VCaP (cell line): ENCODE data around the gene NUP188.
A peak's percentile ranks its signal among the peaks of the same experiment; 100 is the strongest.

Source experiments
- H3K27ac ChIP-seq: fragments of 450-650 bp; 2 replicates; pipeline ENCODE4 v1.5.1; 2017
- TF ChIP-seq, protein P1 (sequence below): fragments of 450-650 bp; conservative IDR thresholded peaks from 2 replicates; pipeline ENCODE4 v1.5.1; 2017; ENCODE audit warnings: mild to moderate bottlenecking, moderate library complexity

NUP188 gene

DNA sequence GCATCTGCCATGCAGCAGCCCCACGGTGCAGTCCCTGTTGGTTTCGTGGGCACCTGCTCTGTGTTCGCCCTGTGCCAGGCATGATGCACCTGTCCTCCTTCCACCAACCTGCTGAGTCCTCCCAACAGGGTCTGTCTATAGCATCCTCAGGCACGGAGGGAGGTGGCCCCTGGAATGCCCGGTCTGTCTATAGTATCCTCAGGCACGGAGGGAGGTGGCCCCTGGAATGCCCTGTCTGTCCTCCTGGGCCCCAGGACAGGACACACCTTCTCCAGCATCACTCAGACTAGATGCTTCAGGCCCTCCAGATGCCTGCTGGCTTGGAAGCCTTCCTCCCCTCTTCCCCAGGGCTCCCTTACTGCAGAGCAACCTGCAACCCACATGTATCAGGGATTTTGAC is 36.6 kb upstream of the NUP188 start:
- H3K27ac ChIP-seq, result no peak overlapping the region; the same call in 1 of the 2 replicates

DNA sequence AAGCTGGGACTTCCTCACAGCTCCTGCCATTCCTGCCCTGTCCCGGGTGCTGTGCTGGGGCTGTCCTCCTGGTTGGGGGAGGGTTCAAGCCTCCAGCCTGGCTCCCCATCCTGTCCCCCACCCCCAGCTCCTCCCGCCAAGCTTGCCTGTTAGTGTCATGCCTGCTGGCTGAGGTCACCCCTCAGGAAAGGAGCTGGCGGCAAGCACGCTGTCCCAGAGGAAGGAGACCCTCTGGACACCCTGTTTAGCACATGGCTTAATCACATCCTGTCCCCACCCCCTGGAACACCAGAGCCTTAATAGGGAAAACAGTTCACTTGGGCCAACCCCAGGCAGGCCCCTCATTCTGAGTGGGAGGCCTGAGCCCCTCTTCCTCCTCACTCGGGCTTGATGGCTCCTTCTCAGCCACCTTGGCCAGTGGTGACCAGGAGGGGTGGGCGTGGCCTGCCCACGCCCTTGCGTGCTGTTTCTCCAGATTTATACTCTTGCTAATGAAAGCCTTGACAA is 35.9 kb upstream of the NUP188 start:
- TF ChIP-seq, protein P1, sequence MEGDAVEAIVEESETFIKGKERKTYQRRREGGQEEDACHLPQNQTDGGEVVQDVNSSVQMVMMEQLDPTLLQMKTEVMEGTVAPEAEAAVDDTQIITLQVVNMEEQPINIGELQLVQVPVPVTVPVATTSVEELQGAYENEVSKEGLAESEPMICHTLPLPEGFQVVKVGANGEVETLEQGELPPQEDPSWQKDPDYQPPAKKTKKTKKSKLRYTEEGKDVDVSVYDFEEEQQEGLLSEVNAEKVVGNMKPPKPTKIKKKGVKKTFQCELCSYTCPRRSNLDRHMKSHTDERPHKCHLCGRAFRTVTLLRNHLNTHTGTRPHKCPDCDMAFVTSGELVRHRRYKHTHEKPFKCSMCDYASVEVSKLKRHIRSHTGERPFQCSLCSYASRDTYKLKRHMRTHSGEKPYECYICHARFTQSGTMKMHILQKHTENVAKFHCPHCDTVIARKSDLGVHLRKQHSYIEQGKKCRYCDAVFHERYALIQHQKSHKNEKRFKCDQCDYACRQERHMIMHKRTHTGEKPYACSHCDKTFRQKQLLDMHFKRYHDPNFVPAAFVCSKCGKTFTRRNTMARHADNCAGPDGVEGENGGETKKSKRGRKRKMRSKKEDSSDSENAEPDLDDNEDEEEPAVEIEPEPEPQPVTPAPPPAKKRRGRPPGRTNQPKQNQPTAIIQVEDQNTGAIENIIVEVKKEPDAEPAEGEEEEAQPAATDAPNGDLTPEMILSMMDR, result no peak
- H3K27ac ChIP-seq, result no peak overlapping the region

More for the DNA sequence above, 36.6 kb upstream of the NUP188 start:
- TF ChIP-seq, protein P1, result no peak

DNA sequence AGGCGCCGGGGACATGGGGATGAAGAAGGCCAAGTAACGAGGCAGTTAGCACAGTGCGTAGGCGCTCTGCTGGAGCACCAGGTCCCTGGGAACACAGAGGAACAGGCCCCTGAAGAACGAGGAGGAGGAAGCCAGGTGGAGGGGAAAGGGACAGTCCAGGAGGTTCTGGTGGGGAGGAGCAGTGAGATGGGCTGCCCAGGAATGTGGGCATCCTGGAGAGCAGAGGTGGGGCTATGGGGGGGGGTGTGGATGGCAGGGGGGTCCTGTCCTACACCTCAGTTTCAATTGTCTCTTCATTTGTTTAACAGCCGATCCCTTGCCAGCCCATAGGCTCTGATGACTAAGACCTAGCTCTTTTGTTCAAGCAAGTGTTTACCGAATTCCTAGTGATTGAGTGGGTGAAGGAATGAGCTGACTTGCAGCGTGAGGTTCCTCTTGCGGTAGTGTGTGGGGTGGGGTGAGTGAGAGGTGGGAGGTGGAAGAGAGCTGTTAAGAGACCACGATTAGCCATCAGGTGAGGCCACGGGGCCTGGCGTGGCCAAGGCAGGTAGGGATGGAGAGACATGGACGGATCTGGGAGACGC is 35.1 kb upstream of the NUP188 start:
- H3K27ac ChIP-seq, result peak overlapping the region; percentile 96; the same call in 1 of the 2 replicates
- TF ChIP-seq, protein P1, result no peak

DNA sequence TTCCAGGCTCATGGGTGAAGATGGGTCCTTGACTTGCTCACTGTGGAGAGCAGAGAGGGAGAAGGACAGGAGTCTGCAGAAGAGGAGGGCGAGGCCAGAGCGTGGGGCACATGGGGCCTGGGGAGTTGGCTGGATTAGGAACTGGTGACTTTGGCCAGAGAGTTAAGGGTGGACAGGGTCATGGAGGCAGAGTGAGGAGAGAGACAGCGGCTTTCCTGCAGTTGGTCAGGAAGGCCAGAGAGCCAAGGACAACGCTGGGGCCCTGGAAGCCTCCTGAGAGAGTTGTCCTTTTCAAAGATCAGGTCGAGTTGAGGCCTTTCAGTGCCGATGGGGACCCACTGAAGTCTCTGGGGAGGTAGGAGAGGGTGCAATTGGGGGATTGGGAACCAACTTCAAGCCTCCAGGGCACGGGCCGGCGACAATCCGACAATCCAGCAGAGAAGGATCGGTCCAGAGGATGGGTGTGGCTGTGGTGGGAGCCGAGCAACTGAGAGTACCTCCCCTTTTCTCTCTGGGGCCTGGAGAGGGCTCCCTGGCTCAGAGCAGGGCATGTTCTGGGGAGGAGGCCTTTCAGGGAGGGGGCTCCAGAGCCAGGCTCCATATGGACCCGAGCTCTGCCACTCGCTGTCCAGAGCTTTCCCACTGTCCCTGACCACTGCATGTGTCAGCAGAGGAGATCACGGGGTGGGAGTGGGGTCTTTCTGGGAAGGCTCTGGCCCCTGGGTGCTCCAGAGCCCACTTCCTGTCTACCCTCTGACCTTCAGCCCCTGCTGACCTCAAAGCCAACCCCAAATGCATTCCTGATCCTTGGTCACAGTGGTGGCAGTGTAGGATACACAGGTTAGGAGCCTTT is 34.2 kb upstream of the NUP188 start:
- peak overlapping the region; percentile 96; the same call in 1 of the 2 replicates for H3K27ac ChIP-seq
- TF ChIP-seq, protein P1, result no peak

DNA sequence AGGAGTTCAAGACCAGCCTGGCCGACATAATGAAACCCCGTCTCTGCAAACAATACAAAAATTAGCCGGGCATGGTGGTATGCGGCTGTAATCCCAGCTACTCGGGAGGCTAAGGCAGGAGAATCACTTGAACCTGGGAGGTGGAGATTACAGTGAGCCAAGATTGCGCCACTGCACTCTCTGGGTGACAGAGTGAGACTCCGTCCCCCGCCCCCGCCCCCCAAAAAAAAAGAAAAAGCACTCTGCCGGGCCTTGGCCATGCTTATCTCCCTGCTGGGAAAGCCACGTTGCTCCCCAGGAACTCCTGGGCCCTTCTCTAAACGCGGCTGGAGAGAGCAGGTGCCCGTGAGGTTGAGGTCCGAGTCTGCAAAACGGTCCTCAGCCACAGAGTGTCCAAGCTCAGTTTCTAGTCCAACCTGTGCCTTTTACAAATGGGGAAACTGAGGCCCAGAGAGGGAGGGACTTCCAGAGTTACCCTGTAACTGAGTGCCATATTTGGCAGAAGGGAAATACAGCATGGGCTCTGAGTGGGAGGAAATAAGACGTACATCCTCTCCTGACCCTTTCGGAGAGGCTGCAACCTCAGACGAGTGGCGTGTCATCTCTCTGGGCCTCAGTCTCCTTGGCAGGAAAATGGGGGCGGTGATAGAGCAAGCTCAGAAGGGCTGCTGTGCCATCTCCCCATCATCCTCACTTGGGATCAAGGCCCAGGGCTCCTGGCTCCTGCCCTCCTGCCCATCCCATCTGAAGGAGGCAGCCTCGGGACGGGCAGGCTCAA is 33.3 kb upstream of the NUP188 start:
- H3K27ac ChIP-seq, result peak overlapping the region; percentile 96
- TF ChIP-seq, protein P1, result no peak

DNA sequence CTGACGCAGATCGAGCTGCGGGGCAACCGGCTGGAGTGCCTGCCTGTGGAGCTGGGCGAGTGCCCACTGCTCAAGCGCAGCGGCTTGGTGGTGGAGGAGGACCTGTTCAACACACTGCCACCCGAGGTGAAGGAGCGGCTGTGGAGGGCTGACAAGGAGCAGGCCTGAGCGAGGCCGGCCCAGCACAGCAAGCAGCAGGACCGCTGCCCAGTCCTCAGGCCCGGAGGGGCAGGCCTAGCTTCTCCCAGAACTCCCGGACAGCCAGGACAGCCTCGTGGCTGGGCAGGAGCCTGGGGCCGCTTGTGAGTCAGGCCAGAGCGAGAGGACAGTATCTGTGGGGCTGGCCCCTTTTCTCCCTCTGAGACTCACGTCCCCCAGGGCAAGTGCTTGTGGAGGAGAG is 31.3 kb upstream of the NUP188 start:
- H3K27ac ChIP-seq, result peak overlapping the region; percentile 96
- TF ChIP-seq, protein P1, result no peak

DNA sequence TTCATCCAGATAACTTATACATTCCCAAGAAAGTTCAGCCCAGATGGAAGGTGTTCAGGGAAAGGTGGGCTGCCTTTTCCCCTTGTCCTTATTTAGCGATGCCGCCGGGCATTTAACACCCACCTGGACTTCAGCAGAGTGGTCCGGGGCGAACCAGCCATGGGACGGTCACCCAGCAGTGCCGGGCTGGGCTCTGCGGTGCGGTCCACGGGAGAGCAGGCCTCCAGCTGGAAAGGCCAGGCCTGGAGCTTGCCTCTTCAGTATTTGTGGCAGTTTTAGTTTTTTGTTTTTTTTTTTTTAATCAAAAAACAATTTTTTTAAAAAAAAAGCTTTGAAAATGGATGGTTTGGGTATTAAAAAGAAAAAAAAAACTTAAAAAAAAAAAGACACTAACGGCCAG is 30.8 kb upstream of the NUP188 start:
- peak overlapping the region; percentile 96 for H3K27ac ChIP-seq
- TF ChIP-seq, protein P1, result no peak
